ENCODE measurements around the gene LMTK2. TPM values are rescaled to one million over a fixed set of nuclear protein-coding genes. Genes with fewer than 3 reads are reported as not detected.

Gene LMTK2
- total and polyA plus RNA-seq, 5 donors from 2014 or later, result 2.0 to 28.9 (median 3.0) TPM

DNA sequence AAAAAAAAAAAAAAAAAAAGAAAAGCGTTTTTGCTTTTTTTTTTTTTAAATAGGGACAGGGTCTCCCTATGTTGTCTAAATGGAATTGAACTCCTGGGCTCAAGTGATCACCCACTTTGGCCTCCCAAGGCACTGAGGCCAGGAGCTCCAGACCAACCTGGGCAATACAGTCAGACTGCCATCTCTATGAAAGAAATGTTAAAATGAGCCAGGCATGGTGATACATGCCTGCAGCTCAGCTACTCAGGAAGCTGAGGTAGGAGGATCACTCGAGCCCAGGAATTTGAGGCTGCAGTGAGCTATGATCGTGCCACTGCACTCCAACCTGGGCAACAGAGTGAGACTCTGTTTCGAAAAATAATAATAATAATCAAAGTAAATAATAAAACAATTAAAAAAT is 16.5 kb upstream of the LMTK2 start:
- Mint-ChIP-seq H3K27me3 (peaks cover 16% of the 10 kb centered on the region), H3K4me3 (no peak overlapping the region), H3K36me3 (no peaks in the 10 kb centered on the region), H3K4me1 (no peaks in the 10 kb centered on the region), H3K27ac (no peak overlapping the region), H3K9me3 (peaks cover 0 to 11% (median 2%) of the 10 kb centered on the region in 7 donors)
- ATAC-seq (ENCODE audit: low read depth in 2 of 2) (no peak), DNase-seq (no peak)
- Histone ChIP-seq H3K36me3 (ENCODE audit: control insufficient read depth, insufficient read depth, low read length) (no peaks in the 10 kb centered on the region), H3K9me3 (ENCODE audit: control insufficient read depth in 2 of 2, low read length in 2 of 2) (no peaks in the 10 kb centered on the region), H3K27me3 (ENCODE audit: control insufficient read depth, insufficient read depth, low read length) (no peaks in the 10 kb centered on the region), H3K4me1 (ENCODE audit: control insufficient read depth, insufficient read depth, low read length, poor library complexity, severe bottlenecking) (no peaks in the 10 kb centered on the region), H3K27ac (ENCODE audit: insufficient read depth, low read length, poor library complexity, severe bottlenecking) (no peak overlapping the region), H3K4me3 (ENCODE audit: low read depth, low read length) (no peak overlapping the region)

- DNase-seq, result no peak
- Histone ChIP-seq H3K36me3 (ENCODE audit: control insufficient read depth, insufficient read depth, low read length) (no peaks in the 10 kb centered on the region), H3K27me3 (ENCODE audit: control insufficient read depth, insufficient read depth, low read length) (peaks cover 3% of the 10 kb centered on the region), H3K27ac (ENCODE audit: insufficient read depth, low read length, poor library complexity, severe bottlenecking) (no peak overlapping the region), H3K9me3 (ENCODE audit: control insufficient read depth in 2 of 2, low read length in 2 of 2) (peaks cover under 1 to 4% of the 10 kb centered on the region in 2 experiments), H3K4me3 (ENCODE audit: low read depth, low read length) (no peak overlapping the region), H3K4me1 (ENCODE audit: control insufficient read depth, insufficient read depth, low read length, poor library complexity, severe bottlenecking) (no peaks in the 10 kb centered on the region)
- Mint-ChIP-seq H3K36me3 (no peaks in the 10 kb centered on the region), H3K27me3 (peaks cover 23% of the 10 kb centered on the region), H3K9me3 (peaks cover 0 to 17% (median 4%) of the 10 kb centered on the region in 7 donors), H3K4me1 (no peaks in the 10 kb centered on the region), H3K4me3 (no peak overlapping the region), H3K27ac (no peak overlapping the region)
- no peak for ATAC-seq (ENCODE audit: low read depth in 2 of 2)
Measured at GRCh38 chr7:98091061-98091460, 15.6 kb upstream of the LMTK2 start.

DNA sequence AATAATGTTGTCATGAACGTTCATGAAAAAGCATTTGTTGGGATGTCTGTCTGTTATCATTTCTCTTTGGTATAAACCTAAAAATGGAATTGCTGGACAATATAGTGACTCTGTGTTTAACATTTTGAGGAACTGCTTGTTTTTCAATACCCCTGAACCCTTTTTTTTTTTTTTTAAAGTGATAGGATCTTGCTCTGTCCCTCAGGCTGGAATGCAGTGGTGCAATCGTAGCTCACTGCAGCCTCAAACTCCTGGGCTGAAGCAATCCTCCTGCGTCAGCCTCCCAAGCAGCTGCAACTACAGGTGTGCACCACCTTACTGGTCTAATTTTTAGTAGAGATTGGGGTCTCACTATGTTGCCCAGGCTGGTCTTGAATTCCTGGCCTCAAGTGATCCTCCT is 15.1 kb upstream of the LMTK2 start:
- Histone ChIP-seq H3K36me3 (ENCODE audit: control insufficient read depth, insufficient read depth, low read length) (no peaks in the 10 kb centered on the region), H3K9me3 (ENCODE audit: control insufficient read depth in 2 of 2, low read length in 2 of 2) (peaks cover 5 to 8% of the 10 kb centered on the region in 2 experiments), H3K27ac (ENCODE audit: insufficient read depth, low read length, poor library complexity, severe bottlenecking) (no peak overlapping the region), H3K4me1 (ENCODE audit: control insufficient read depth, insufficient read depth, low read length, poor library complexity, severe bottlenecking) (no peaks in the 10 kb centered on the region), H3K4me3 (ENCODE audit: low read depth, low read length) (no peak overlapping the region), H3K27me3 (ENCODE audit: control insufficient read depth, insufficient read depth, low read length) (peaks cover 6% of the 10 kb centered on the region)
- H3K36me3 Mint-ChIP-seq, result no peaks in the 10 kb centered on the region
- H3K27me3 Mint-ChIP-seq, result peaks cover 27% of the 10 kb centered on the region
- ATAC-seq (ENCODE audit: low read depth in 2 of 2) (no peak), DNase-seq (no peak)
- H3K4me3 Mint-ChIP-seq, result no peak overlapping the region
- no peaks in the 10 kb centered on the region for H3K4me1 Mint-ChIP-seq
- H3K9me3 Mint-ChIP-seq, result peaks cover 0 to 20% (median 4%) of the 10 kb centered on the region in 7 donors
- no peak overlapping the region for H3K27ac Mint-ChIP-seq

- Histone ChIP-seq H3K36me3 (ENCODE audit: control insufficient read depth, insufficient read depth, low read length) (no peaks in the 10 kb centered on the region), H3K4me1 (ENCODE audit: control insufficient read depth, insufficient read depth, low read length, poor library complexity, severe bottlenecking) (no peaks in the 10 kb centered on the region), H3K9me3 (ENCODE audit: control insufficient read depth in 2 of 2, low read length in 2 of 2) (peaks cover 29% of the 10 kb centered on the region in 2 experiments), H3K27ac (ENCODE audit: insufficient read depth, low read length, poor library complexity, severe bottlenecking) (no peak overlapping the region), H3K4me3 (ENCODE audit: low read depth, low read length) (no peak overlapping the region), H3K27me3 (ENCODE audit: control insufficient read depth, insufficient read depth, low read length) (peaks cover 12% of the 10 kb centered on the region)
- no peaks in the 10 kb centered on the region for H3K4me1 Mint-ChIP-seq
- no peaks in the 10 kb centered on the region for H3K36me3 Mint-ChIP-seq
- no peak overlapping the region for H3K4me3 Mint-ChIP-seq
- H3K27ac Mint-ChIP-seq, result no peak overlapping the region
- peaks cover 34% of the 10 kb centered on the region for H3K27me3 Mint-ChIP-seq
- no peak for ATAC-seq (ENCODE audit: low read depth in 2 of 2)
- no peak for DNase-seq
- H3K9me3 Mint-ChIP-seq, result peaks cover 5 to 53% (median 24%) of the 10 kb centered on the region in 7 donors
Measured at GRCh38 chr7:98097042-98097645, 9.5 kb upstream of the LMTK2 start.

DNA sequence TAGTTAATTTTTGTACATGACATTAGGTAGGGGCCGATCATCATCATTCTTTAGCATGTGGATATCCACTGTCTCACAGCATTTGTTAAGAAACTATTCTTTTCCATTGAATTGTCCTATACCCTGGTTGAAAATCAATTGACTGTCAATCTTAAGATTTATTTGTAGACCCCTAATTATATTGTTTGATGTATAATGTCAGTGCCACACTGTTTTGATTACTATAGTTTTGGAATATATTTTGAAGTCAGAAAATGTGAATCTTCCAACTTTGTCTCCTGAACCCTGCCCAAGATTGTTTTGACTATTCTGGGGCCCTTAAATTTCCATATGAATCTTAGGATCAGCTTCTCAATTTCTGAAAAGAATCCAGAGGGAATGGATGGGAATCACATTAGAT is 6.6 kb upstream of the LMTK2 start:
- Histone ChIP-seq H3K4me1 (ENCODE audit: control insufficient read depth, insufficient read depth, low read length, poor library complexity, severe bottlenecking) (no peaks in the 10 kb centered on the region), H3K27ac (ENCODE audit: insufficient read depth, low read length, poor library complexity, severe bottlenecking) (no peak overlapping the region), H3K27me3 (ENCODE audit: control insufficient read depth, insufficient read depth, low read length) (peaks cover 13% of the 10 kb centered on the region), H3K4me3 (ENCODE audit: low read depth, low read length) (no peak overlapping the region), H3K36me3 (ENCODE audit: control insufficient read depth, insufficient read depth, low read length) (no peaks in the 10 kb centered on the region), H3K9me3 (ENCODE audit: control insufficient read depth in 2 of 2, low read length in 2 of 2) (peaks cover 29 to 32% of the 10 kb centered on the region in 2 experiments)
- Mint-ChIP-seq H3K4me3 (no peak overlapping the region), H3K27ac (no peak overlapping the region), H3K9me3 (peaks cover 5 to 43% (median 24%) of the 10 kb centered on the region in 7 donors), H3K36me3 (no peaks in the 10 kb centered on the region), H3K4me1 (no peaks in the 10 kb centered on the region), H3K27me3 (peaks cover 35% of the 10 kb centered on the region)
- DNase-seq (no peak), ATAC-seq (ENCODE audit: low read depth in 2 of 2) (no peak)

DNA sequence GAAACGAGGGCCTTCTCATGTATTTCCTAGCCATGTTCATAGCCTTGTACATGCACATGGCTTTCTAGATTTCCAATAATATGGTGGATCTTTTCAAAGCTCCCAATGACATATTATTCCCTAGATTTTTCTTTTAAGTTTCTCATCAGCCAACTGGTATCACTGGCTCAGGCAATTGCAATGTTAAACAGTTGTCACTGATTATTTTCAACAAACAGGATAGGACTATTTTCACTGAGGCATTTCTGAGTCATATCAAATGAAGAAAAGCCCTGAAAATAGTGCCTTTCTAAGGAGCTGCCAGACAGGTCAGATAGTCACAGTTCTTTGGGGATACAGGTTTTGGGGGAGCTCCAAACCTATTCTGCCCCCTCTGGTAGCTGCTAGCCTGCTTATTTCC is 4.5 kb upstream of the LMTK2 start:
- DNase-seq, result no peak
- Mint-ChIP-seq H3K4me1 (peaks cover 0 to 10% (median 6%) of the 10 kb centered on the region in 4 donors), H3K27me3 (peaks cover 21% of the 10 kb centered on the region), H3K4me3 (no peak overlapping the region), H3K36me3 (no peaks in the 10 kb centered on the region), H3K27ac (no peak overlapping the region), H3K9me3 (peaks cover 5 to 29% (median 16%) of the 10 kb centered on the region in 7 donors)
- Histone ChIP-seq H3K27ac (ENCODE audit: insufficient read depth, low read length, poor library complexity, severe bottlenecking) (no peak overlapping the region), H3K9me3 (ENCODE audit: control insufficient read depth in 2 of 2, low read length in 2 of 2) (peaks cover 16 to 22% of the 10 kb centered on the region in 2 experiments), H3K36me3 (ENCODE audit: control insufficient read depth, insufficient read depth, low read length) (no peaks in the 10 kb centered on the region), H3K4me1 (ENCODE audit: control insufficient read depth, insufficient read depth, low read length, poor library complexity, severe bottlenecking) (peaks cover 6% of the 10 kb centered on the region), H3K27me3 (ENCODE audit: control insufficient read depth, insufficient read depth, low read length) (peaks cover 7% of the 10 kb centered on the region), H3K4me3 (ENCODE audit: low read depth, low read length) (no peak overlapping the region)
- ATAC-seq (ENCODE audit: low read depth in 2 of 2), result no peak

DNA sequence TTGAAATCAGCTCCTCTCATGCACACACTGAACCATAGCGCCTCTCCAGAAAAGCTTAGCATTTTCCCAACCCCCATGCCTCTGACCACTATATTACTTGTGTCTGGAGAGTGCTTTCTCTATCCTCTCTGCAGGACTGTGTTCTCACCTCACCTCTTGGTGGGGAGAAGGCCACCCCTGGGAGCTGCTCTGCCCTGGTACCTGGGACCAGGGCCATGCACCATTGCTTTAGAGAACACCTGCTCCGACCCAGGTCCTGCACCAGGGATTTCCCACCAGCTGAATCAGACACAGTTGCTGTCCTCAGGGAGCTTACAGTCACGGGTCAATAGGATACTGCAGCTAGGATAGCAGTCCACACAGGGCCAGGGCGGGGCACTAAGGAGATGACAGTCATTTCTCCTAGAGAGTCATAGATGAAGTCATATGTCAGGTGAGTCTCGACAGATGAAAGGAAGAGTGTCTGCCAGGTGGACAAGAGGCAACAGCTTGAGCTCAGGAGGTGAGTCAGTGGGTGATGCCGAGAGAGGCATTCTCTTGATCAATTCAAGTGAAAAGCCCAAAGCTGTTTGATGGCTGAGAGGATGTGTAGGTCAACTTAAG is 619 bp upstream of the LMTK2 start:
- Mint-ChIP-seq H3K4me1 (peaks cover 16 to 45% (median 35%) of the 10 kb centered on the region in 4 donors), H3K36me3 (no peaks in the 10 kb centered on the region), H3K4me3 (peak overlapping the region; percentile 84 to 100 (median 92)), H3K27me3 (peaks cover 9% of the 10 kb centered on the region), H3K9me3 (peaks cover 0 to 7% (median 3%) of the 10 kb centered on the region in 7 donors), H3K27ac (peak overlapping the region; percentile 91 to 97 (median 91))
- peaks cover 0 to 6% of the 10 kb centered on the region in 2 experiments for H3K9me3 ChIP-seq (ENCODE audit: control insufficient read depth in 2 of 2, low read length in 2 of 2)
- peaks cover 4% of the 10 kb centered on the region for H3K27me3 ChIP-seq (ENCODE audit: control insufficient read depth, insufficient read depth, low read length)
- peaks cover 33% of the 10 kb centered on the region for H3K4me1 ChIP-seq (ENCODE audit: control insufficient read depth, insufficient read depth, low read length, poor library complexity, severe bottlenecking)
- DNase-seq, result peak in 1 of 3 donors; percentile 20
- peak overlapping the region; percentile 42 for H3K4me3 ChIP-seq (ENCODE audit: low read depth, low read length)
- H3K36me3 ChIP-seq (ENCODE audit: control insufficient read depth, insufficient read depth, low read length), result no peaks in the 10 kb centered on the region
- no peak for ATAC-seq (ENCODE audit: low read depth in 2 of 2)
- no peak overlapping the region for H3K27ac ChIP-seq (ENCODE audit: insufficient read depth, low read length, poor library complexity, severe bottlenecking)

Data from CD4-positive, CD25-positive, alpha-beta regulatory T cell (primary cell).